ENCODE data around the gene WWTR1. TPM values are rescaled to one million over a fixed set of nuclear protein-coding genes. Genes with fewer than 3 reads are reported as not detected.

The WWTR1 gene
- total RNA-seq, 4 donors from 2014 or later: 40.3 to 80.4 (median 67.6) TPM

- Histone ChIP-seq H3K27me3 (peaks cover 3% of the 10 kb centered on the region), H3K4me1 (peaks cover 0 to 4% (median 0%) of the 10 kb centered on the region in 4 donors), H3K36me3 (no peaks in the 10 kb centered on the region), H3K4me3 (no peak overlapping the region), H3K9me3 (no peaks in the 10 kb centered on the region), H3K27ac (no peak overlapping the region)
- no peak for DNase-seq
- intact Hi-C loops (cut with DNase I; ENCODE audit: low total_unique reads): no loop called here
- 59 to 65% methylated on average over 7 to 14 of the region's 14 CpGs for WGBS, 2 donors (ENCODE audit: low coverage in 1 of 2)
- TF ChIP-seq CTCF (IDR thresholded peaks at IDR 0.05): no peak
- no peak for TF ChIP-seq POLR2AphosphoS5 (IDR thresholded peaks at IDR 0.05)
- TF ChIP-seq POLR2A (IDR thresholded peaks at IDR 0.05): no peak
- TF ChIP-seq EP300 (IDR thresholded peaks at IDR 0.05; ENCODE audit: low read depth): no peak
- in situ Hi-C loops (cut with MboI; ENCODE audit: low pct_ligation_motif_present in 1 of 4, low pct_unique_long_range_greater_than_20kb in 1 of 4, low sequenced_read_pairs in 3 of 4): loop anchor here in 3 of 4 donors (5.0 to 25.0 kb wide), 2 partner anchors 205 to 215 kb away; no protein-coding TSS in a partner anchor
Observed at GRCh38 chr3:149507491-149508324, 150.1 kb downstream of the WWTR1 start.

GRCh38 chr3:149506965-149507364 is 150.9 kb downstream of the WWTR1 start:
- Histone ChIP-seq H3K9me3 (no peaks in the 10 kb centered on the region), H3K4me3 (no peak overlapping the region), H3K36me3 (no peaks in the 10 kb centered on the region), H3K27ac (no peak overlapping the region), H3K4me1 (peaks cover 0 to 4% (median 0%) of the 10 kb centered on the region in 4 donors), H3K27me3 (peaks cover 3% of the 10 kb centered on the region)
- TF ChIP-seq POLR2A (IDR thresholded peaks at IDR 0.05) (no peak), EP300 (IDR thresholded peaks at IDR 0.05; ENCODE audit: low read depth) (no peak), CTCF (IDR thresholded peaks at IDR 0.05) (no peak), POLR2AphosphoS5 (IDR thresholded peaks at IDR 0.05) (no peak)
- in situ Hi-C loops (cut with MboI; ENCODE audit: low pct_ligation_motif_present in 1 of 4, low pct_unique_long_range_greater_than_20kb in 1 of 4, low sequenced_read_pairs in 3 of 4): loop anchor here in 3 of 4 donors (5.0 to 25.0 kb wide), 2 partner anchors 205 to 215 kb away; no protein-coding TSS in a partner anchor
- intact Hi-C loops (cut with DNase I; ENCODE audit: low total_unique reads): no loop called here
- no peak for DNase-seq
- WGBS, 2 donors (ENCODE audit: low coverage in 1 of 2): 64% methylated on average over 2 of the region's 2 CpGs; no CpG with 5 or more reads in 1 of the 2 donors

DNA sequence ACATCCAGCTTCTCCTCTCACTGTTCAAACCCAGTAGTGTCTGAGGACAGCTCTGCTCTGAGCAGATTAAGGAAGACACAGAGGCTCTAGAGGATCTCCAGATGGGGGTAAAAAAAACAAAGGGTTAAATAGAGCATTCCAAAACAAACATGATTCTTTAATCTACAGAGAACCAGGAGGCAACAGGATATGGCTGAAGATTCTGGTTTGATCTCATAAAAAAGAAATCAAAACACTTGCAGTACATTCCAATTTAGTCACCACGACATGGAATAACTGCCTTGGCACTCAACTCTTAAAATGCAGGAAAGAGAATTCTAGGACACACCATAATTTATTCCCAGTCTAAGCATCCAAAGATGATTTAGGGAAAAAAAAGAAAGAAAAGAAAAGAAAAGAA is 151.3 kb downstream of the WWTR1 start:
- DNase-seq: no peak
- 27 to 44% methylated on average over 1 of the region's 1 CpG for WGBS, 2 donors (ENCODE audit: low coverage in 1 of 2)
- TF ChIP-seq CTCF (IDR thresholded peaks at IDR 0.05) (no peak), POLR2AphosphoS5 (IDR thresholded peaks at IDR 0.05) (no peak), EP300 (IDR thresholded peaks at IDR 0.05; ENCODE audit: low read depth) (no peak), POLR2A (IDR thresholded peaks at IDR 0.05) (no peak)
- no peak overlapping the region for H3K27ac ChIP-seq
- peaks cover 0 to 4% (median 0%) of the 10 kb centered on the region in 4 donors for H3K4me1 ChIP-seq
- H3K27me3 ChIP-seq: peaks cover 3% of the 10 kb centered on the region
- in situ Hi-C loops (cut with MboI; ENCODE audit: low pct_ligation_motif_present in 1 of 4, low pct_unique_long_range_greater_than_20kb in 1 of 4, low sequenced_read_pairs in 3 of 4) (loop anchor here in 3 of 4 donors (5.0 to 25.0 kb wide), 2 partner anchors 206 to 216 kb away; no protein-coding TSS in a partner anchor), intact Hi-C loops (cut with DNase I; ENCODE audit: low total_unique reads) (no loop called here)
- no peak overlapping the region for H3K4me3 ChIP-seq
- H3K9me3 ChIP-seq: no peaks in the 10 kb centered on the region
- no peaks in the 10 kb centered on the region for H3K36me3 ChIP-seq

DNA sequence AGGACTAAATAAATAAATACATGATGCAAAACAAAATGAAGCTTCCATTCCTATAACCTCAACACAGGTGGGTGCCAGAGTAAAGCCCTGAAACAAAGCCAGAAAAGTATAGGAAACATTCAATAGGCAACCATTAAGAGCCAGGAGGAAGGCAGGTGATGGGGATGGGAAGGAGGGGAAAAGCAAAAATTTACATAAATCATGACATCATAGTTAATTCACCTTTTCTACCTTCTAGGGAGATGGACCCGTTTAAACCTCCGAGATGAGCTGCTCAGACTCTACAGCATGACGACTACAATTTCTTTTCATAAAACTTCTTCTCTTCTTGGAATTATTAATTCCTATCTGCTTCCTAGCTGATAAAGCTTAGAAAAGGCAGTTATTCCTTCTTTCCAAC is 155.4 kb downstream of the WWTR1 start:
- Histone ChIP-seq H3K36me3 (no peaks in the 10 kb centered on the region), H3K4me3 (no peak overlapping the region), H3K27me3 (no peaks in the 10 kb centered on the region), H3K4me1 (peaks cover 0 to 3% (median 0%) of the 10 kb centered on the region in 4 donors), H3K9me3 (no peaks in the 10 kb centered on the region), H3K27ac (no peak overlapping the region)
- intact Hi-C loops (cut with DNase I; ENCODE audit: low total_unique reads) (no loop called here), in situ Hi-C loops (cut with MboI; ENCODE audit: low pct_ligation_motif_present in 1 of 4, low pct_unique_long_range_greater_than_20kb in 1 of 4, low sequenced_read_pairs in 3 of 4) (loop anchor here in 2 of 4 donors (25.0 kb wide), 1 partner anchor 210 kb away; no protein-coding TSS in a partner anchor)
- DNase-seq: no peak
- WGBS, 2 donors (ENCODE audit: low coverage in 1 of 2): 72 to 80% methylated on average over 3 of the region's 3 CpGs
- TF ChIP-seq POLR2A (IDR thresholded peaks at IDR 0.05) (no peak), EP300 (IDR thresholded peaks at IDR 0.05; ENCODE audit: low read depth) (no peak), CTCF (IDR thresholded peaks at IDR 0.05) (no peak), POLR2AphosphoS5 (IDR thresholded peaks at IDR 0.05) (no peak)
